NOMO-1 (cell line): ENCODE results near the gene SPACA7.

Source experiments
- DNase-seq, 2 experiments: peaks; one replicate each; lab custom pipeline; 2025; ENCODE audit not compliant: unreplicated experiment in 2 of 2; lab: John Stamatoyannopoulos, UW

Gene SPACA7

DNA sequence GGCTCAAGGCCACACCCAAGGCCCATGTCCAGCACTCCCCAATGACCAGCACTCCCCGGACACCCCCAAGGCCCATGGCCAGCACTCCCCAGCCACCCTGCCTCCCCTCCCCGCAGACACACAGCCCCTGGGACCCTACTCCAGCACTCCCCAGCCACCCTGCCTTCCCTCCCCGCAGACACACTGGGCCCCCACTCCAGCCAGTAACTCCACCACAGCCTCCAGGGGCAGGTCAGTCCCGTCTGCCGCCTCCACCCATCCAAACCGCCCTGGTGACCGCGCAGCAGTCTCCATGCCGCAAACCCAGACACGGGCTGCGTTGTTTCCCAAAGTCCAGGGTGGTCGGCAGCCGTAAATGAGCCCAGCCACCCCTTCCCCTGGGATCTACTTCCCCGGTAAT is 70.7 kb downstream of the SPACA7 start:
- no peak for DNase-seq

DNA sequence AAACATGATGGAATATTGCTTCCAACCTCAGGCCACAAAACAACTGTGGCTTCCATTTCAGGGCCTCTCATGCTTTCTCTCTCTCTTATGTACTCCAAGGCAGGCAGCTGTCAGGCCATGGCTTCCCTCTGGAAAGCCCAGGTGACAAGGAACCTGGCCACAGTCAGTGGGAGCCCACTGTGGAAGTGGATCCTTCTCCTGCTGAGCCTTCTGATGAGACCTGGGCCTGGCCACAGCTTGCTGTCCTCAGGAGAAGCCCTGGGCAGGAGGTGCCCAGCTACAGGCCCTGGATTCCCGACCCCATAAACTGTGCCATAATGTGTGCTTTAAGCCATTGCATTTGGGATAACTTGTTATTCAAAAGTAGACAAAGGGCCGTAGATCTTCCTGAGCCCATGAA is 71.2 kb downstream of the SPACA7 start:
- DNase-seq, result no peak

DNA sequence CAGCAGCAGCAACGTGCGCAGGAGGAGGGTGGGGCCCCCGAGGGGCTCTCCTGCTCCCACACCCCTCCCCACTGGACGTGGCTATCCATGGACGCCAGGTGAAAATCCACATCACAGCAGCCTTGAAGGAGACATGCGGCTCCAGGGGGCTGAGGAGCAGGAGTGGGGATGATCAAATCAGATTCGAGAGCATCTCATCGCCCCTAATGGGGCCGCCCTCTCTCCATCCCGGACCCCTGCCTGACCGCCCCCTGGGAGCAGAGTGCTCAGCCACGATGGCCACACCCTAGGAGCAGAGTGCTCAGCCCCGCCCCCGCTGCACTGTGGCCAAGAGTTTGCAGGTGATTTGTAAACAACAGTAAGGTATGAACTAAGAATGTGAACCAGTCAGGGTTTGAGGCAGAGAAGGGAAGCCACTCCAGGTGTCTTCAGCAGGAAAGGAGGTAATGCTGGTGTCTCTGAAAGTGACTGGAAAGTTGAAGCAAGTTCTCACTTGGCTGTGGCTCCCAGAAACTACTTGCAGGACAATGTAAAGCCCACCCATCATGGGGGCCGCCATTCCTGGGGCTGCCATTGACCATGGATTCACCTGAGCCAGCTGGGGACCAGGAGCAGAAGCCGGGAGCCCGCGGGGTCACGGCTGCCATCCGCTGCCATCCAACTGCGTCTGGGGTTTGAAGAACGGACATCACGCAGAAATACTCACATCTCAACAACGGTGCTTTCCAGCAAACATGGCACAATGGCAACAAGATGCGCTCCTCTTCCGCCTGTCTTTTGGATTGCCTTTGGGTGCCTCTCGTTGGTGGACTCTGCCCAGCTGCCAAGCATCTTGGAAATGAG is 71.8 kb downstream of the SPACA7 start:
- DNase-seq, result no peak

DNA sequence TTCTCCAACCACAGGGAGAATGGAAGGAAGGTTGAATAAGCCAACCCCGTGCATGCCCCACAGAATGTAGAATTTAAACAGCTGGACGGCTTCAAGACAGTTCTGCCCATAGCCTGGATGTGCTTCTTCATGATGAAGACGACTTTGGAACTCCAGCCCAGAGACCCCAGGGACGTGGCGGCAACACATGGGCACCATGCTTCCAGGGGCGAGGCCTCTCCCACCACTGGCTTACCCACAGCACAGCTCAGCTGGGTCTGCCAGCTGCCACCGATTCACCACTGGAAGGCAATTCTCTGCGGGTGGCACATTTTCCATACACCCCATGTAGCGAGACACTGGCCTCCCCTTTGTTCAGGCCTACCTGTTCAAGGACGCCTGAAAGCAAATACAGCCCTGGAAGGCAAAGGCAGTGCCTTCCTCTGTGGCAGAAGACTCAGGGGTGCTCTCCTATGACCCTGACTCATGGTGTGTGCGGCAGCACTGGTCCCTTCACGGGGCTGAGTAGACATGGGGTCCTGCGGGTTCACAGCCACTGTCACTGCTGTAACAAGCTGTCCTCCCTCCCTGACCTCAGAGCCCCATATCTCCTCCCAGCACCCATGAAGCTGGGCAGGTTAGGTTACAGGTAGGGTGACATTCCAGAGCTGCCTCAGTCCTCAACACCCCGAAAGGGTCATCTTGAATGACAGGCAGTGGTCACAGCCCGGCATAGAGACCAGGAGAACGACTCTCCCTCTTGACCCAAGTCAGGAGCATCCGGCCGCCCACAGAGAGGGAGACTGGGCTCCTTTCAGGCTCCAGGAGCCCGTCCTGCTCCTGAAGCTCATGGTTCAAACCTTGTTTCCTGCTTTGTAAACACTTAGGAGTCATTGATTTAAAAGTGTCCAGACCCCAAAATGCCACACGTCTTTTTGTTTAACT is 72.7 kb downstream of the SPACA7 start:
- no peak for DNase-seq

DNA sequence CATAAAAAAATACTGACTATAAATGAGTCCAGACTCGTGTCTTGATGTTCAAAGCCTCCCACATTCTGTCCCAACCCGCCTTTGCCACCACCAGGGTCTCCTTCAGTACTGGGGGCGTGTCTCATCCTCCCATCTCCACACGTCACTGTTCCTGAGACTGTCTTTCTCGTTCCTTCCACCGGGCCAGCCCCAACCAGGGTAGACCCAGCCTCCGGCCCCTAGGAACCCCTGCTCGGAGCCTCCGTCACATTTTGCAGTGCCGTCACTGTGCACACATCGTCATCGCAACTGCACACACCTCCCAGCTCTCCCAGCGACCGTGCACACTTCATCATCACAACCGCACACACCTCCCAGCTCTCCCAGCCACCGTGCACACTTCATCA is 73.4 kb downstream of the SPACA7 start:
- no peak for DNase-seq

DNA sequence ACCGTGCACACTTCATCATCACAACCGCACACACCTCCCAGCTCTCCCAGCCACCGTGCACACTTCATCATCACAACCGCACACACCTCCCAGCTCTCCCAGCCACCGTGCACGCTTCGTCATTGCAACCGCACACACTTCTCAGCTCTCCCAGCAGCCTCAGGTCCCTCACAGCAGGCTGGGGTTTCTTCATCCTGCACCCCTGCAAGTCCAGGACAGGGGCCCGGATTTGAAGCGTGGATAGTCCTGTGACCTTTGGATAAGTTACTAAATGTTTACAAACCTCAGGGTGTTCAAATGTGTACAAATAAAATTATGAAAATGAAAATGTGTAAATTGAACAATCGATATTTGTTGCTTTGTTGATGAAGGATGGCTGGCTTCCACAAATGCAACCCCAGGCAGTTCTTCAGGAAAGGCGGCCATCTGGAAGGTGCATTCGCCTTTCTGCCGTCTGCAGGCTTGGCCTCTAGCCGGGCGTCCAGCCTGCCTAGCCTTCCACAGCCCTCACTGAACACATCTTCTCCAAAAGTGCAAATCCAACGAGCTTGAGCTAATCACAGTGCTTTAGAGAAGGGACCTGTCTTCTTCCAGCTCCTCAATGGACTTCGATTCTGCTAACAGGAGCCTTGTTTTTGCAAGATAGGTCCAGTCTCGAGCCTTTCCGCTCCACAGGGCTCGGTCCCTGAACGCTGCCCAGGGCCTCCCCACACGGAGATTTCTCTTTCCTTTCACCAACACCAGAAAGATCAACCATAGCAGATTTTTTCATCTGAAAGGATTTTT is 74.2 kb downstream of the SPACA7 start:
- no peak for DNase-seq

DNA sequence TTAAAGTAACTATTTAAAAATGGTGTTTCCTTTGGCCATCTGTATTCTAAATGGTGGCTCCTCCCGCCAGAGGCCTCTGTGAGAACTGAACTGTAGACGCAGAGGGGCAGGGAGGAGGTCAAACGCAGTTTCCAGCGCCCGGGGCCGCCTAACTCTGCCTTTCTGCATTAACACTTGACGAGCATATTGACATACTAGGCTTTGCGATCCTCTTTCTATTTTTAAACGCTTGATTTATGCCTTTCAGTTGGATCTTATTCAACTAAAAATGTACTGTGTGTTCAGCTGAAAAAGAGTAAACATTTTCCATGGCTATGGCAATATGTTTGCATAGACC is 74.7 kb downstream of the SPACA7 start:
- no peak for DNase-seq

DNA sequence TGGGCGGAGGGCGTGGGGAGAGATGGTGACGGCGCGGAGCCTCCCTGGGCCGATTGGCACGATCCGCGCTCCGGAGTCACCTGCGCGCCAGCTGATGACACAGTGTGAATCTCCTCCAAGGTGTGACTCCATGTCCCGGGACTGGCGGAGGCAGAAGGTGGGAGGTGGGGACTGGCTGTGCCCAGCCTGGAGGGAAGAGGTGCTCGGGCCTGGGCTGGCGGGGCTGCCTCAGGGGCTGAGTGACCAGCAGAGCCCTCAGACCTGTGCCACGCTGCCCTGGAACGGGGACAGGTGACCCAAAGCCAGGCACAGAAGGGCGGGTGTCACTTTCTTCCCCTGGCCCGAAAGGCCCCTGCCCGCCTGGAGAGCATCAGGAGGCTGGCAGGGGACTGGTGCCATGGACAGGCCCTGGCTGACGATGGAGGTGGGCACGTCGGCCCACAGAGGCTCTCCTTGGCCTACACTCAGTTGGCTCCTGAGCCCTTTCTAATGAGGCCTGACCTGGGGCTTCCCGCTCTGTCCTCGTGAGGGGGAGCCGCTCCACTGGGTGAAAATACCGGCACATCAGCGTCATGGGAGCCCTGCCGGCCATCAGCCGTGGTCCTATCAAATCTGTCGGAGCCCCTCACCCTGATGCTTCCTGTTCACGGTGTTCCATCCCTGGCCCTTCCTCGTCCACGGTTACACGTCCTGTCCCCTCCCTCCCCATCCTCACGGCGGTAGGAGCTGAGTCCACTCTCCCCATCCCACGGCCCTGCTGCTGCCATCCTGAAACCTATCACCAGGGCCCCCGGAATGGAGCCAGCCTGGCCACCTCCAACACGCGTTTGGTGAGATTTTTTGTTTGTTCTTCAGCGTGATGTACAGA is 75.6 kb downstream of the SPACA7 start:
- DNase-seq, result no peak

DNA sequence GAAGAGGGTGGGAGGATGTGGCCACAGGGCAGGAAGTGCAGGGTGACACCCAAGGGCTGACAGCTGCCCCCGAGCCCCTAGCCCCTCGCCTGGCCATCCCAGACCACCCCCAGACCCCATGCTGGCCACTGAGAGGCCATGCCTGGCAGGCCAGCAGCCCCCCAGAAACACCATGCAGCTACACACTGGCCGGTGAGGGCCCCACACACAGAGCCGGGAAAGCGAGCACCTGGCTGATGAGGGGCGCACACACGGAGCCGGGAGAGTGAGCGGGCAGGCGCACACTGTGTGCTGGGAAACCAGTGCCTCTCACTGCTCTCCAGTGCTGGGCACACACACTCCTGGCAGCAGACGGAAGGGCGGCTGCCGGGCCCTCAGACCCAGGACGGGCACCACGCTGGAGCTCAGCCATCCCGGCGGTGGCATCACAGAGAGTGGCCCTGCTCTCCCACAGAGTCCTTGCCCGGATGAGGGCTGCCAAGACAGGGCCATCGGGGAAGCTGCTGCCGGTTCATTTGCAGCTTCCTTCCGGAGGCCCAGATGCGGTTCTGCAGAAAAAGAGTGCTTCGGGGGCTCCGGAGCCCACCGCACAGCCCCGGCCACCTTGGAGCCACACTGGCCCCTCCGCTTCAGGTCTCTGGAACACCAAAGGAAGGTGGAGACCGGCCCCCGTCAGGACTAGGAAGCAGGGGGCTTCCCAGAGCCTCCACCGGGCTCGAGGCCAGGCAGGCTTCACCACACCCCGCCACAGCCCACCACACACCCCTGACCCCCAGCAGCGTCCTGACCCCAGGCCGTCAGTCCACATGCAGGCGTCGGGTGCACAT is 76.4 kb downstream of the SPACA7 start:
- DNase-seq, result no peak

DNA sequence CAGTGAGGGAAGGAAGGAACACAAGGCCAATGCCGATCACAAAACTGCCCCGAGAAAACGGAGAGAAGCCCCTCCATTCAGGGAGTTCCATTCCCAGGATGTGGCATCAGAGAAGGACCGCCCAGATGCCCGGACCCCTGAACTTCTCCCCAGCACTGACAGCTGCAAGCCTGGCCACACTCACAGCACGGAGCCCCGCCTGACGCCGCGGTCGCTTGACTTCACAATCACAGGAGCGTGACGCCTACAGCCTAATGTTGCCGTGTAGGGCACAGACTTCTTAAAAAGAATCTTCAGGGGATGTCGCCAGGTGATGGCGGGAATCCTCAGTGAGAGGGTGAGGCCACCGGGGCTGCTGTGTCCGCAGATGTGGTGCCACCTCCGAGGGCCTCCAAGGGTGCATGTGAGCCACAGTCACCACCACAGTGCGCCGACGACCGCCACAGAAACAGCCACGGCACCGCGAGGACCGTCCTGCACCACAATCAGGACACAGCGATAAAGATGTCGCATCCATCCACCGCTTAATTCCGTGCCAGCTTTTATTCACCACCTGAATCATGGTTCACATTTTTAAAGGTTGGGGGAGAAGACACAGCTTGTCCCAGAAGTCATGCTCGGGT is 77.2 kb downstream of the SPACA7 start:
- DNase-seq, result no peak

DNA sequence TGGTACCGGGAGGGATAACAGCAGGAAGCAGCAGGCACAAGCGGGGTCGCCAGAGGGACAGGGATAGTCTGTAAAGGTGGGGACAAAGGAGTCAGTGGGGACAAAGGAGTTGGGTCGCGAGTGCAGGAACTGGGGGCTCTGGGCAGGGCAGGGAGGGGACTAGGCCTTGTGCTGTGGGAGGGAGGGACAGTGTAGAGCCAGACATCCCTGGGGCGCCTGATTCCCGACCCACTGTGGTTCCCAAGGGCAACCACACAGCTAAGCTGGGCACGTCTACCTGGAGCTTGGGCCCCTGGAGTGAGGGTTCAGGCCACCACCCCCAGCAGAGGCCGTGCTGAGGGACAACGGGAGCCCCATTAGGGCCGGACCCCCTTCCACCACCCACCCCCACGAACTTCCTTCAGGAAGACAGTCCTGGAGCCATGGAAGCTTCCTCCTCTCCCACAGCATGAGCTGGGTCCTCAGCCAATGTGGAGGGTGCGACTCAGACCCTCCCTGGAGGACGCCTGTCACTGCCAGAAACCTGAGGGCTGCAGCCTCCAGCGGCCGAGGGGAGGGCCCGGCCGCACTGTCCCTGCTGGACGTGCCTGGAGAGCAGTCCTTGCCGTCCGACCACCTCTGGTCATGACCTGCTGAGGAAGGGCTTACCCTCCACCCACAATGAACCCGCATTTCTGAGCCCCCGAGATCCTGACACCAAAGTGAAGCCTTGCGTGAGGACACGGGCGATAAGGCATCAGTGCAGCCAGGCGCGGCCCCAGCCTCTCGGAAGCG is 77.9 kb downstream of the SPACA7 start:
- no peak for DNase-seq

DNA sequence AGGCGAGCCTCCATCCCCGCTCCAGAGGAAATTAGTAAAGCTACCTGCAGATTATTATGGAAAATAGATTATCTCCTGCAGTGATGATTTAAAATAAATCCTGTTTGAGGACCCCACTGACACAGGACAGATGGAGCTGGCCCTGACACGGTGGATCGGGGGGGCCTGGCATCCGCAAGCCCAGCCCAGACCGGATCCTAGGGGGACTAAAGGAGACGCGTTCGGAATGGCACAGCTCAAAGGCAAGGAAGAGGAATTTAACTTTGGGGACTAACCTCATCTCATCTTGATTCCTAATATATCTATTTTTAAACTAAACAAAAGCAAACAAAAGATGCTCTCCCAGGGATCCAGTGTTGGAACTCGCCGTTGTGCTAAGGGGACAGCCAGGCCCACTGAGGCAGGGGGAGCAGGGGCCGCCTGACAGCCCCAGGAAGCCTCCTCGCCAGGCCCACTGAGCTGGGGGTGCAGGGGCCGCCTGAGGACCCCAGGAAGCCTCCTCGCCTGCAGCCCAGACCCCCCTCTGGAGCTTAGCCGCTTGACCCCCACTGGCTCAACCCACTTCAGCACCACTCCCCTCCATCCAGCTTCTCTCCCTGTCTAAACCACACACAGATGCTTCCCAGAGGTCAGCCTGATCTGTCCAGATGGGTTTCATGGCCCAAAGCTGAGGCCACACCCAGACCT is 78.6 kb downstream of the SPACA7 start:
- no peak for DNase-seq

DNA sequence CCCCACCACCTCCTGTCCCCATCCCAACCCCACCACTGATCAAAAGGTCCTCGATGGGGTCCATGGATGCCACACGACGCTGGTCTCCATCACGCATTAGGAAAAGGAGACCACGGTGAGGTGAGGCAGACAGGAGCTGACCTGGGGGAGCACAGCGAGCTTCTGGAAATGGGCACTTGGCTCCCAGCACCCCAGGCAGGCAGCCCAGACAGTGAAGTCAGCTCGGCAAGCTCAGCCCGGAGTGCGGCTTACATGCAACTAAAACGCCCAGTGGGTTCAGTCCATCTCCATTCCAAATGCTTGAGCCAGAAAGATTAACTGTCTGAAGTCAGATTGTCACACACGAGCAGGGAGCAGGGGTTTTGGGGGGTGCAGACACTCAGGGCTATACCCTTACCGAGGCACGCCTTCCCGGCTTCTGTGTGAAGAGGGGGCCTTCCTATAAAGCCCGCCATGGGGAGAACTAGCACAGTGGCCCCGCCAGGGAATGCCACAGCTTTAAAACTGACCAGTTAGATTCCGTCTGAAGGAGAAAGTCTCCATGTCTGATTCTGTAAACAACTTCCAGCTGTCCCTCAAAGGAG is 79.4 kb downstream of the SPACA7 start:
- no peak for DNase-seq

DNA sequence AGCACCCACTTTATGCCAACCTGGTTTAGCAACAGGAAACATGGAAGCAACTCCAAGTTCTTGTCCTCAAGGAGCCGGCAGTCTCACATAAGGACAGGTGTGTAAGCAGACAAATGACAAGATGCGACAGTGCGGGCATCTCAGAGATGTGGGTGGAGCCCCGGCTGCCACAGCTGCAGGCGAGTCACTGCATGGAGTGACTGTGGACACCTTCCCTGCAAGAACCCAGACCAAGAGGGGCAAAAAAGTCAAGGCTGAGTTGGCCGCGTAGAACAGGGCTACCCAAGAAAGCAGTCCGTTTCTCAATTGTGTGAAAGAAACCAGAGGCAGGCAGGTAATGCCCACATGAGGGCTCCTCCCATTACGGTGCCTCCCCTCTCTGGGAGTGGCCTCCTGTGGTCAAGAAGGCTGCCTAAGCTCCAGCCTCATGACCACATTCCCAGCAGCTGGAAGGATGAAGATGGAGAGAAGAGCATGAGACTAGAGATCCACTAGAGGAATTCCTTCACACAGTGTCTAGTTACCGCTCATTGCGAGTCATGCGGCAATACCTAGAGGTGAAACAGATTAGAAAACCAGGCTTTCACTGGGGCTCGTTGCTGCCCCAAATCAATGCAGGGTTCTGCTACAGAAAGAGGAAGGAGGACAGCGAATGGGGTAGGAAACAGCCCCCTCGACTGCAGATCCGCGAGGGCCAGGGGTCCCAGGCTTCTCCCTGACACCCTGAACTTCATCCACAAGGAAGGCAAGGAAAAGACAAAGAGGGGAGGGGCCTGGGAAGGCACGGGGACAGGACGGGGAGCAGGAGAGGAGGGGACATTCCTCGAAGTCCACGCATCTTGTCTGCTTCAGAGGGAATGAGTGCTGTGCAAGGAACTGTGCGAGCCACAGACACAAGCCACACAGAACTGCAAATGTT is 80.2 kb downstream of the SPACA7 start:
- no peak for DNase-seq

DNA sequence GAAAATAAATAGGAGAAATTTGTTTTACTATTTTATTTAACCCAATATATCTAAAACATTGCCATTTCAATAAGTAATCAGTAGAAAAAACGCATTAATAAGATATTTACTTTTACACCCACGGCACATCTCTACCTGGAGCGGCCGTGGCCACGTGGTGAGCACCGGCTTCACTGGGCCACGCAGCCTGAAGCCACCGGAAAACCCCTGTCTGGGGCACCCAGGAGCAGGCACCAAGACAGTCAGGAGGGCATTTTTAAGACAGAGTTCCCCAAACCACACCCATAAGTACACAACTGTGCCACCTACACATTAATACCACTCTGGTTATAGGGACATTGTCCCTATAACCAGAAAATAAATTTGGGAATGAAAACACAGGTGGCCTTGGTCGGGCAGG is 80.9 kb downstream of the SPACA7 start:
- DNase-seq, result no peak

DNA sequence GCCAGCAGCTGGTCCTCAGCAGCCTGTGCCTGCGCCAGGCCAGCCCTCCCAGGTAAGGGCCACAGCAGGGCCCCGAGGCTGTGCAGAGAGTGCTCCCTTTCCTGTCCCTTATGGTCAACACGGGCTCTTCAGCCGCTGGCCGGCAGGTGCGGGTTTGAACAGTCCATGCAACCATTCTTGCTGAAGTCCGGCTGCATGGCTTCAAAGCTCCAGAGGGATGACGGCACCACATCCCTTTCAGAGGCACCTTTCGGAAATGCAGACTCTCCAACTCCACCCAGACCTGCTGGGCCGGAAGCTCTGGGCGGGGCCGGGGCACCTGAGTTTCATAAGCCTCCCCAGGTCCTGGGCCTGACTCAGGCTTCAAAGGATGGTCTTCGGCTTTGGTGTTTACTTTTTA is 81.3 kb downstream of the SPACA7 start:
- no peak for DNase-seq
